PC-9 (cell line): ENCODE results near the gene SHISA7.

Experiments used
- CTCF ChIP-seq: fragments of 200-600 bp; sonication (generic); conservative IDR thresholded peaks from 2 replicates; pipeline ENCODE4 v1.6.1; 2017; ENCODE audit warnings: mixed run types, antibody characterized with exemption, mild to moderate bottlenecking, moderate library complexity
- EZH2 ChIP-seq: fragments of 200-600 bp; sonication (generic); IDR thresholded peaks from 2 replicates; pipeline ENCODE4 v1.8.0; 2017; ENCODE audit warnings: antibody characterized with exemption, low read depth

DNA sequence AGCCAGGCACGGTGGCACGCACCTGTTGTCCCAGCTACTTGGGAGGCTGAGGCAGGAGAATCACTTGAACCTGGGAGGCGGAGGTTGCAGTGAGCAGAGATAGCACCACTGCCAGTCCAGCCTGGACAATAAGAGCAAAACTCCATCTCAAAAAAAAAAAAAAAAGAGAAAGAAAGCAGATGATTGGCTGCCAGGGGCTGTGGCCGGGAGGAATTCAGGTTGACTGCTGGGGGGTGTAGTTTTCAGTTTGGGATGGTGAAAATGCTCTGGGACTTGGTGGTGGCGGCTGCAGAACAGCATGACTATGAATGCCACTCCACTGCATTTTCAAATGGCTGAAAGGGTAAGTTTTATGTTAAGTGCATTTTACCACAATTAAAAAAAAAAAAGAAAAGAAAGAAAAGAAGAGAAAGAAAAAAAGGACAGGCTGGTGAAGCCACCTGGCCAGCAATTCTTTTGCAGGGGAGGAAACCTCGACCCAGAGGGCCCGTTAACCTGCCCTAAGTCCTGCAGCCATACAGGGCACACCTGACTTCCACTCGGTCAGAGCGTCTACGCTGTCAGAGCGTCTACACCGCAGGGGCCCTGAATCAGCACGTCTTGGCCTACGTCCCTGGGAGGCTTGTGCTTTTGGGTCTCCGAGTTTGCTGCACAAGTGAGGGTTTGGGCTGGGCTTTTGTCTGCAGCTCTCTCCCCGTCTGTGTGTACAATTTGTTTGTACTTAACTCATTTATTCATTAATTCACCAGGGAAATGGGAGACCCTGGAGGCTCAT is 14.8 kb upstream of the SHISA7 start:
- TF ChIP-seq CTCF (no peak), EZH2 (no peak)
